H1 (cell line): ENCODE data around the gene WHAMM. TPM values are rescaled to one million over a fixed set of nuclear protein-coding genes. Genes with fewer than 3 reads are reported as not detected.

ENCODE experiments used
- CEBPB ChIP-seq: IDR thresholded peaks from 2 replicates; pipeline ENCODE4 v1.6.1; 2012; ENCODE audit warnings: low read depth, low read length
- CHD7 ChIP-seq: fragments of 300-600 bp; sonication (generic); IDR thresholded peaks from 2 replicates; pipeline ENCODE4 v1.7.1; 2012; ENCODE audit warnings: low read length, moderate library complexity, mild to moderate bottlenecking, inconsistent platforms; ENCODE audit not compliant: insufficient replicate concordance
- EZH2 ChIP-seq: fragments of 200-600 bp; sonication (generic); IDR thresholded peaks from 2 replicates; pipeline ENCODE4 v1.7.1; 2012; ENCODE audit warnings: low read depth, mild to moderate bottlenecking, moderate library complexity, low read length, inconsistent platforms; ENCODE audit not compliant: severe bottlenecking
- KDM4A ChIP-seq: IDR thresholded peaks from one replicate; pipeline ENCODE4 v1.7.1; 2012; ENCODE audit warnings: low read depth, mild to moderate bottlenecking, moderate library complexity, low read length, inconsistent platforms; ENCODE audit not compliant: severe bottlenecking
- PHF8 ChIP-seq: fragments of 200-600 bp; sonication (generic); conservative IDR thresholded peaks from 2 replicates; pipeline ENCODE4 v1.7.1; 2012; ENCODE audit warnings: low read depth, mild to moderate bottlenecking, inconsistent platforms, low read length, moderate library complexity
- RAD21 ChIP-seq, 2 experiments: IDR thresholded peaks in 1 of 2; conservative IDR thresholded peaks in 1 of 2; 2 replicates each; pipeline ENCODE4 v1.6.1; 2011; ENCODE audit warnings: low read depth in 2 of 2, low read length in 2 of 2, improper control_type of control experiment in 1 of 2, inconsistent platforms in 1 of 2, mild to moderate bottlenecking in 1 of 2, moderate library complexity in 1 of 2
- SIRT6 ChIP-seq: IDR thresholded peaks from one replicate; pipeline ENCODE4 v1.7.1; 2012; ENCODE audit warnings: low read length, inconsistent platforms
- polyA plus RNA-seq, 7 experiments: library from polyadenylated mRNA; depleted of rRNA in 3 of 7; stranded (reverse) in 5 of 7; unstranded in 2 of 7; fragments of >200 nt in 5 of 7; fragments of 200-250 nt in 2 of 7; gene quantifications; 1 replicate in 5 of 7; 2 replicates in 1 of 7; 4 replicates in 1 of 7; pipeline versions ENCODE4 v1.2.1 to v1.2.3, GENCODE V29; 2011 to 2013; ENCODE audit warnings: missing spikeins in 2 of 7, mixed read lengths in 2 of 7
- total RNA-seq: library from RNA; stranded (reverse); fragmentation: NEBNext Ultra II Directional; extraction: Animal tissue kit (Norgen Biotek cat#: 25700); gene quantifications from 2 replicates; pipeline ENCODE4 v1.2.1, GENCODE V29; 2021

The WHAMM gene
- total and polyA plus RNA-seq, 2 of the 8 experiments (the other 6 are each of a cell fraction or from before 2014, with no cell fraction given) = 1.1 to 3.3 TPM

GRCh38 chr15:82871832-82872484, 62.5 kb downstream of the WHAMM start (continued):
- TF ChIP-seq EZH2 (no peak), SIRT6 (no peak), RAD21 (IDR thresholded peaks at IDR 0.05 in 1 of 2, conservative IDR thresholded peaks at IDR 0.05 in 1 of 2; ENCODE audit: low read depth in 2 of 2, low read length in 2 of 2) (no peak), CEBPB (no peak), CHD7 (no peak), KDM4A (no peak), PHF8 (no peak)
